Measurements from ENCODE around the gene NFE2.
"Not testable (repeated sequence)": the region's sequence is repeated elsewhere in the genome, so short reads cannot be mapped to it uniquely, and the experiment has no call there.

NFE2 gene

DNA sequence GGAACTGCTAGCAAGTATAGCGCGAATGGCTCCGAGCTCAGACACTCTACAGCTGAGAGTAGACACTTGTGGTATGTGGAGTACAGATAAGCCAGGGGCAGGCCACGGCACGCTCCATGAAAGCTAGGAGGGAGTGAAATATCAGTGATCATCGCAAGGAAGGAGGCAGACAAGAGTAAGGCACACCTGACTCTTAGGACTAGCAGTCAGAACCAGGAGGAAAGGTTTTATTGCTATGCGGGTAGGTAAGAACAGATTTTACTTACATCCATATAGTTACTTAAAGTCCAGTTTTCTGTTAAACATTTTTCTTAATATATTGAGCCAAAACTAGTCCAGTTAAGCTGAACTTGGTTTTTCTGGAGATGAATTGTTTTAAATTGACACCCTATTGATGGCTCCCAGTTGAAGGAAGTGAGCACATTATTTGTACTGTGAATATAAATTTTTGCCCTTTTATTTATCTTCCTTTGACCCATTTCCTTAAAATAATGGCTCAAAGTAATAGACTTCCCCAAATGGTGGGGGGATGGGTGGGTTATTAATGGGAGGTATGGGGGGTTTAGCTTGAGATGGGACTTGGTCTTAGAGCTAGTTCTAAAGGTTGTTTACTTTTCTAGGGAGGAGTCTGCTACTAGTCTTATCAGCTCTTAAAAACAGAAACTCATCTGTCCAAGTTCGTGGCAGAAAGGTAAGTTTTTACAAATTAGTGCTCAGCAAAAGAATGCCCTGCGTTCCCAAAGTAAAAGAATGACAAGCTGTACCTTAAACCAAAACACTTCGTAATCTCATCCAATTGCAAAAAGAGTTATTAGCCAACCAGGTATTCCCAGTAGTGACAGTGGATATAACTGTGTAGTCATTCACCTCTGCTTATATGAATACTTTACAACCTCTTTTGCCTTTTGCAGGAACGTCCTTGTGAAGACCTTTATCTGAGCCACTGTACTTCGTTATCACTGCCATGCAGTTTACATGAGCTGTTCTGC, 14.5 kb downstream of the NFE2 start:
- Histone ChIP-seq H3K36me3 (ENCODE audit: insufficient read depth, low read length) (peaks cover 70% of the 10 kb centered on the region), H3K4me1 (ENCODE audit: insufficient read depth, low read length, severe bottlenecking) (peaks cover 58% of the 10 kb centered on the region), H3K9ac (ENCODE audit: low read length) (no peak overlapping the region), H3K27me3 (ENCODE audit: insufficient read depth, low read length) (no peaks in the 10 kb centered on the region), H3F3A (ENCODE audit: insufficient read depth, low read length) (peaks cover 38% of the 10 kb centered on the region), H3K9me2 (ENCODE audit: low read depth, low read length) (no peaks in the 10 kb centered on the region), H3K79me2 (ENCODE audit: insufficient read depth, low read length) (peaks cover 7% of the 10 kb centered on the region), H4K20me1 (ENCODE audit: insufficient read depth, low read length) (no peaks in the 10 kb centered on the region), H2AFZ (ENCODE audit: low read length) (no peak overlapping the region), H3K4me3 (ENCODE audit: low read depth, low read length, poor library complexity, severe bottlenecking) (no peak overlapping the region), H3K27ac (ENCODE audit: low read depth, low read length, poor library complexity, severe bottlenecking) (no peak overlapping the region), H3K9me3 (ENCODE audit: low read length) (no peaks in the 10 kb centered on the region), H3K4me2 (ENCODE audit: low read length) (peak overlapping the region; percentile 23; the same call in 1 of the 2 replicates)
- TF ChIP-seq, protein P1, sequence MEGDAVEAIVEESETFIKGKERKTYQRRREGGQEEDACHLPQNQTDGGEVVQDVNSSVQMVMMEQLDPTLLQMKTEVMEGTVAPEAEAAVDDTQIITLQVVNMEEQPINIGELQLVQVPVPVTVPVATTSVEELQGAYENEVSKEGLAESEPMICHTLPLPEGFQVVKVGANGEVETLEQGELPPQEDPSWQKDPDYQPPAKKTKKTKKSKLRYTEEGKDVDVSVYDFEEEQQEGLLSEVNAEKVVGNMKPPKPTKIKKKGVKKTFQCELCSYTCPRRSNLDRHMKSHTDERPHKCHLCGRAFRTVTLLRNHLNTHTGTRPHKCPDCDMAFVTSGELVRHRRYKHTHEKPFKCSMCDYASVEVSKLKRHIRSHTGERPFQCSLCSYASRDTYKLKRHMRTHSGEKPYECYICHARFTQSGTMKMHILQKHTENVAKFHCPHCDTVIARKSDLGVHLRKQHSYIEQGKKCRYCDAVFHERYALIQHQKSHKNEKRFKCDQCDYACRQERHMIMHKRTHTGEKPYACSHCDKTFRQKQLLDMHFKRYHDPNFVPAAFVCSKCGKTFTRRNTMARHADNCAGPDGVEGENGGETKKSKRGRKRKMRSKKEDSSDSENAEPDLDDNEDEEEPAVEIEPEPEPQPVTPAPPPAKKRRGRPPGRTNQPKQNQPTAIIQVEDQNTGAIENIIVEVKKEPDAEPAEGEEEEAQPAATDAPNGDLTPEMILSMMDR (IDR thresholded peaks at IDR 0.05; ENCODE audit: low read length) = no peak
- no peak for TF ChIP-seq EZH2 (IDR thresholded peaks at IDR 0.05; ENCODE audit: borderline replicate concordance, low read length)

DNA sequence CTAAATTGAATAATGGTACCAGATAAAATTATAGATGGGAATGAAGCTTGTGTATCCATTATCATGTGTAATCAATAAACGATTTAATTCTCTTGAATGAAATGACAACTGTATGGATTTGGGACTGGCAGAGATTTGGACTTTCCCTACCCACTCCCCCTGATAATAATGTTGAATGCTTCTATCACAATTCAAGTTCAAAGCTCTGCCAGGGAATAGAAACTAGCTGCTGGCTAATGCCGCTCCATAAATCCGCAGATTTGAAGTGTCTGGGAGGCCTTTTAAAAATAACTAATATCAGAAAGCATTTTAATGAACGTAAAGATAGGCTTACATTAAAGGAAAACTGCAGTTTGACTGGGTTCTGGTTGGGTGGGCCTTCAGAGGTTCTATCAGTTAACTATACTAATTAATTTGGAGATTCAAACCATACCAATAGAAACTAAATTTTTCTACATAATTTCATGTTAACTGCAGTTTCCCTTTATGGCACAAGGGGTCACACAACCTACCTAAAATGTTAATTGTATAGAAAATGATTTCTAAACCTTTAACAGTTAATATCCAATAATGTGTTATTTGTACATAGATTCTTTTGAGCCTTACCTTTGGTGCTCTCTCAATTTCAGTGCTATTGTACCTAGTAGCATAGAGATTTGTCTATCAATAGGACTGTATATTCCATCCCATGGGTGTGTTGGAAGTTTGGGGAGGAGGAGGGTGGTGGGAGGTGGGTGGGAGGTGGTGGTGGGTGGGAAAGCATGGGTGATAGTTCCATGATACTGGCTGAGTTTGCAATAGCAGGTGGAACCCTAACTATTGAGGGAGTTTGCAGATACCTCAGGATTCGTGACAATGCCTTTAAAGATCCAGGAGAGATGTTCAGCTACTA, 15.4 kb downstream of the NFE2 start:
- H3K4me2 ChIP-seq (ENCODE audit: low read length) = peak overlapping the region; percentile 23; the same call in 1 of the 2 replicates
- H3K9me2 ChIP-seq (ENCODE audit: low read depth, low read length) = no peaks in the 10 kb centered on the region
- H3K4me3 ChIP-seq (ENCODE audit: low read depth, low read length, poor library complexity, severe bottlenecking) = no peak overlapping the region
- no peak overlapping the region for H3K9ac ChIP-seq (ENCODE audit: low read length)
- H3F3A ChIP-seq (ENCODE audit: insufficient read depth, low read length) = peaks cover 38% of the 10 kb centered on the region
- no peak for TF ChIP-seq EZH2 (IDR thresholded peaks at IDR 0.05; ENCODE audit: borderline replicate concordance, low read length)
- TF ChIP-seq, protein P1 (IDR thresholded peaks at IDR 0.05; ENCODE audit: low read length) = no peak; the same call in 1 of the 2 replicates
- no peaks in the 10 kb centered on the region for H3K27me3 ChIP-seq (ENCODE audit: insufficient read depth, low read length)
- no peak overlapping the region for H2AFZ ChIP-seq (ENCODE audit: low read length)
- peaks cover 14% of the 10 kb centered on the region for H3K79me2 ChIP-seq (ENCODE audit: insufficient read depth, low read length)
- H3K27ac ChIP-seq (ENCODE audit: low read depth, low read length, poor library complexity, severe bottlenecking) = no peak overlapping the region
- H3K9me3 ChIP-seq (ENCODE audit: low read length) = no peaks in the 10 kb centered on the region
- peaks cover 58% of the 10 kb centered on the region for H3K4me1 ChIP-seq (ENCODE audit: insufficient read depth, low read length, severe bottlenecking)
- H4K20me1 ChIP-seq (ENCODE audit: insufficient read depth, low read length) = no peaks in the 10 kb centered on the region
- peaks cover 78% of the 10 kb centered on the region for H3K36me3 ChIP-seq (ENCODE audit: insufficient read depth, low read length)

DNA sequence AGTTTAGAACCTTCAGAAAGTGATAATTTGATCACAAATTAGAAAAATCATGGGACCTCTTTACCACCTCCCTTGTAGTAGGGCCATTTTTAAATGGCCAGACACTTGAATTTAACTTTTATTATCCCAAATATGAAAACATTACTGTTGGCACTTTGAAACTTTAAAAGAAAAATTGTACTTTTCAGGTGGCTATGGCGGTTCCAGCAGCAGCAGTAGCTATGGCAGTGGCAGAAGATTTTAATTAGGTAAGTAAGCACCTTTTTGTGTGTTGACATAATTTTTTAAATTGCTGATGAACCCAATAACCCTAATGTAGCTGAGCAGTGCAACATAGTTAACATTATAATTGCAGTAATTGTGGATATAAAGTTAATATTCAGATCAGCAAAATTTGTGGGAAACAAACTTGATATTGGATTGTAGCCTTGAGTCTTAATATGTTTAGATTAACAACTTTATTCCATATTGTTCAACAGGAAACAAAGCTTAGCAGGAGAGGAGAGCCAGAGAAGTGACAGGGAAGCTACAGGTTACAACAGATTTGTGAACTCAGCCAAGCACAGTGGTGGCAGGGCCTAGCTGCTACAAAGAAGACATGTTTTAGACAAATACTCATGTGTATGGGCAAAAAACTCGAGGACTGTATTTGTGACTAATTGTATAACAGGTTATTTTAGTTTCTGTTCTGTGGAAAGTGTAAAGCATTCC, 16.6 kb downstream of the NFE2 start:
- peak overlapping the region; percentile 85 for H3K4me3 ChIP-seq (ENCODE audit: low read depth, low read length, poor library complexity, severe bottlenecking)
- not testable (repeated sequence) for H3K9me2 ChIP-seq (ENCODE audit: low read depth, low read length); H3K27ac ChIP-seq (ENCODE audit: low read depth, low read length, poor library complexity, severe bottlenecking); H3K9me3 ChIP-seq (ENCODE audit: low read length); H2AFZ ChIP-seq (ENCODE audit: low read length); H3K27me3 ChIP-seq (ENCODE audit: insufficient read depth, low read length); H4K20me1 ChIP-seq (ENCODE audit: insufficient read depth, low read length)
- peak overlapping the region; percentile 99; the same call in 1 of the 2 replicates for H3K9ac ChIP-seq (ENCODE audit: low read length)
- peaks cover 58% of the 10 kb centered on the region for H3K4me1 ChIP-seq (ENCODE audit: insufficient read depth, low read length, severe bottlenecking)
- peaks cover 81% of the 10 kb centered on the region for H3K36me3 ChIP-seq (ENCODE audit: insufficient read depth, low read length)
- peaks cover 31% of the 10 kb centered on the region for H3F3A ChIP-seq (ENCODE audit: insufficient read depth, low read length)
- peak overlapping the region; percentile 78 for H3K4me2 ChIP-seq (ENCODE audit: low read length)
- H3K79me2 ChIP-seq (ENCODE audit: insufficient read depth, low read length) = peaks cover 17% of the 10 kb centered on the region

Measured in OCI-LY1 (cell line).